Myocyte (in vitro differentiated cells): ENCODE data around the gene IGF2R. TPM values are rescaled to one million over a fixed set of nuclear protein-coding genes. Genes with fewer than 3 reads are reported as not detected.
"Not testable (repeated sequence)": the region's sequence is repeated elsewhere in the genome, so short reads cannot be mapped to it uniquely, and the experiment has no call there.

ENCODE experiments used
- DNase-seq: peaks from one replicate; pipeline ENCODE4 v3.0.0-alpha.2; 2012; ENCODE audit warnings: low read depth
- total RNA-seq: library from RNA; depleted of rRNA; stranded (reverse); fragments of >200 nt; gene quantifications from 2 replicates; pipeline ENCODE4 v1.2.3, GENCODE V29; 2014

Gene IGF2R
- total RNA-seq, 1 donor from 2014 or later = 81.3 TPM

DNA sequence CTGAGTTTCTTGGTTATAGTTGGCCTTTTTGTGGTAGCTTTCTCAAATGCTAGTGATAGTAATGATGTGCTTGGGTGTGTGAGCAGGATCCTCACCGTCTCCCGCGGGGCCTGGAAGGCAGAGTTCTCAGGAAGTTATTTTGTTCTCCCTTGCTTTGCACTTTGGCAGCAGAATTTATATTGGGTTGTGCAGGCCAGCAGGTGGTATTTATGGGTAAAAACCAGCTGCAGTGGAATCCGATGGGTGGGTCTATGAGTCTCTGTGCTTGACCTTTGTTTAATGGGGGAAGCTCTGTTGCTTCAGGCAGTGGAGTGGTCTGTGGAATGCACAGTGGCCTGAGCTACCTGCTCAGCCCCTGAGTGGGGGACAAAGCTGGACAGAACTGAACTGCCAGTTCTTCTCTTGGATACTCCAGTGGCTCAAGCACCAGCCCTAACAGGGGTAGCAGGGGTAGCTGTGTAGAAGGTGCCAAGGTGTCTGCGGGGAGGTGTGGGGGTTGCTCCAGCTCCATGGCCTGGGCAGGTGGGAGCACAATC is 27.3 kb downstream of the IGF2R start:
- DNase-seq = peak; percentile 47

DNA sequence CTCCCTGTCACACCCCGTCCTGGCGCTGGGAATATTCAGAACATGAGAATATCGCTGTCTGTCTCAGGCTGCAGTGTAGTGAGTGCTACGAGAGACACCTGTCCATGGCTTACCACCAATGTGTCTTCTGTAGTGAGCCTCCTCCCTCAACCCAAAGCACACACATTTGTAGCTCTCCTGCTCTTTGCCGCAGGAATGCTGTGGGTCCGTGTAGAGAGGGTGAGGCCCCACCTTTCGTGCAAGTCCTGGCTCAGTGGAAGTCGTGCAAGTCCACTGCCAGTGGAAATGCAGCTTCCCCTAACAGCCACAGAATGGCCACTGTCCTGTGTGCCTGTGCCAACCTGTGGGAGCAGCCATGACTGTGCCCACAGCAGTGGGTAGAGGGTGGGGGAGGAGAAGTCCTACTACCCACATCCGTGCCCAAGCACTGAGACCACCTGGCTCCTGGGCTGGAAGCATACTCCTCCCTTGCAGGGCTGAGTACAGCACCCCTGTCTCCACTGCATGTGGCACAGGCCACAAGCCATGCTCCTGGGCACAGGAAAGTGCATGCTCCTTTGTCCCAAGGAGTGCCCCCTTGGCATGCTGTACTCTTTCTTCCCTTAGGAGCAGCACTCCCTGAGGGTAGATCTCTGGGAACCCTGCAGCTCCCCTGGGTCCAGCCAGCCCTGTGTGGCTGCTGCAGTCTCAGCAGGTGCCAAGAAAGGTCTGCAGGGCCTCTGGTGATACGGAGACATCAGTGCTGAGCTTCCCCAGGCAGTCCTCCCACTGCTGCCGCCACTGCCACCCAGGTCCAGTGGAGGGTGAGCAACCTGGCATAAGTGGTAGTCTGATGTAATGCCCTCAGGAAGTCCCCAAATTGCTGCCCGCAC is 28.0 kb downstream of the IGF2R start:
- DNase-seq = peak; percentile 74

DNA sequence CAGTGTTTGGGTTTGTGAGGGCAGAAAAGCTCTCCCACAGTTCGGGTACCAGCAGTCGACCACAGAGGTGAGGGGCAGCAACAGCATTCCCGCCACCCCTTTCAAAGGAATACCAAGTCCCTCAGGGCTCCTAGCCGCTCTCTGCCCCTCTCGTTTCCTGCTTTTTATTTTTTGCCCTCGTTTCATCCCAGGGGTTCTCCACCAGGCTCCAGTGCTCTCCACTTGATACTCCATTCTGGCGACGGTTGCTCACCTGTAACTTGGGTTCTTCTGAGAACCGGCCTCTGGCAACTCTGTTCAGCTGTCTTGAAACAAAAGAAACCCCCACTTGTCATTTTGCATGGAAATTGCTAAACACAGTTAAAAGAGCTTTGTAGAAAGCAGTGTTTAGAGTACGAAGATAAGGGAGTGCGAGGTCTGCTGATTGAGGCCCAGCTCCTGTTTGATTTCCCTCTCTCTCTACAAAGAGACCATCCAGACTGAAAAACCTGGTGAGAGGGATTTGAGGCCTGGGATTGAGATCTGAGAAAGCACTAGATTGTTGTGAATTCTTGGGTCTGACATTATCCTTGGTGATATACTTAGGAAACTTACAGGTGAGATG is 28.7 kb downstream of the IGF2R start:
- DNase-seq = no peak

DNA sequence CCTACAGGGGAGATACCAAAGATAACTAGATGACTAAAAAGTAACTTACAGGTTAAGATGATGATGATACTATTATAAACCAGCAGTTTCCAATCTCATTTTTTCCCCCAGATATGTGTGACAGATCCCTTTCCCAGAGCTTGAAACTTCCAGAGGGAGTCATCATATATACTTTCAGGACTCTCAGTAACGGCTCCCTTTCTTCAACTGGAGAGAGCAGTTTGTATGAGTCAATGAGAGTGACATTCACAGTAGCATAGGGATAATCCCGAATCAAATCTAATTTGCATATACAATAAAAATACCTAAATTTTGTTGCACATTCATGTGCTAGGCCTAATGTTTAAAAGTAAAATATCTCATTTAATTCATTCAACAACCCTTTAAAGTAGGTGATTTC is 29.7 kb downstream of the IGF2R start:
- no peak for DNase-seq

DNA sequence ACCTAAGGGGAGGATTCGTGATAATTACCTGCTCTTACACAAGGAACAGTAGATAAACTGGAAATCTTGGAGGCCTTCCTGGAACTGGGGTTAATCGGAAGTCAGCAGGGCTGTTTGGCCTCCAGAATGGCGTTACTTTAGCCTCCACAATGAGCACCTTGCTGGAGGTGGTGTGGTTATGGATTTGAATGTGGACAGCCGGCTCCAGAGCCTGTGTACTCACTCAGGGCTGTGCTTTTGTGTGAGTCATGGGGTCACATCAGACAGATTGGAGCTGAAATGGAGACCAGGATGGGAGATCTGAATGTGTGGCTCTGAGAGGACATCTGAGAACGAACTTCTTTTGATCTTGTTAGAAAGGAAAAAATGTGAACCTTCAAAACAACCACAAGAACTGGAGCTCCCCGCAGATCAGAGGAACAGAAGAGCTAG is 30.4 kb downstream of the IGF2R start:
- DNase-seq = no peak

DNA sequence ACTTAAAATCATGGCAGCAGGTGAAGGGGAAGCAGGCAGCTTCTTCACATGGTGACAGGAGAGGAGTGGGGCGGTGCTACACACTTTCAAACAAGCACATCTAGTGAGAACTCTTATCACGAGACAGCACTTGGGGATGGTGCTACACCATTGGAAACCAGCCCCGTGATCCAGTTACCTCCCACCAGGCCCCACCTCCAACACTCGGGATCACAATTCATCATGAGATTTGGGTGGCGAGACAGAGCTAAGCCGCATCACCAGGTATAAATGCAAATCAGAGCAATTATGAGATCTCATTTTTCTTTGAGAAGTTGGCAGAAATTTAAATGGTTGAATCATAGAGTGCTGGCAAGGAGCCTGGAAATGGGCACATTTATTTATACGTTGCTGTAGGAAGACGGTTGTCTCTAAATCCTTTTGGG is 31.4 kb downstream of the IGF2R start:
- no peak for DNase-seq

DNA sequence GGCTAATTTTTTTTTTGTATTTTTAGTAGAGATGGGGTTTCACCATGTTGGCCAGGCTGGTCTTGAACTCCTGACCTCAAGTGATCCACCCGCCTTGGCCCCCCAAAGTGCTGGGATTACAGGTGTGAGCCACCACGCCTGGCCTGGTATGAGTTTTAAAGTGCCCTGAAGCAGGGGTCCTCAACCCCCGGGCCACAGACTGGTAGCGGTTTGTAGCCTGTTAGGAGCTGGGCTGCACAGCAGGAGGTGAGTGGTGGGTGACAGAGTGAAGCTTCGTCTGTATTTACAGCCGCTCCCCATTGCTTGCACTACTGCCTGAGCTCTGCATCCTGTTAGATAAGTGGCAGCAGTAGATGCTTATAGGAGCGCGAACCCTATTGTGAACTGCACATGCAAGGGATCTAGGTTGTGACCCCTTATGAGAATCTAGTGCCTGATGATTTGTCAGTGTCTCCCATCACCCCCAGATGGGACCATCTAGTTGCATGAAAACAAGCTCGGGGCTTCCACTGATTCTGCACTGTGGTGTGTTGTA is 32.1 kb downstream of the IGF2R start:
- not testable (repeated sequence) for DNase-seq

DNA sequence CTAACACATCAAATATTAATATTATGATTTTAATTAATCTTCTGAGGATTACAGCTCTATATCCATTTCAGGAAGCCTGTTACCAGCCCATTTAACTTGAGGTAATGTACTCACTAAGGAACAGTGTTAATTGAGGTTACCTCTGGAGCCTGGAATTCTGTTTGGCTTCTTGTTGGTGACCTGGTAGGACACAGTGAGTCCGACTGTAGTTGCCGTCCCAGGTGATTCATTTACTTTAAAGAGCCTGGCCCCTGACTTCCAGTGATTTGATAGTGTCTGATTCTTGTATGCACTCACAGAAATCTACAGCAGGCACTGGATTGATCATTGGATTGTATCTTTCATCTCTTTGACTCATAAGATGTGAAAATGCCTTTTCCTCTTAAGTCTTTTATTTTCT is 34.0 kb downstream of the IGF2R start:
- no peak for DNase-seq

DNA sequence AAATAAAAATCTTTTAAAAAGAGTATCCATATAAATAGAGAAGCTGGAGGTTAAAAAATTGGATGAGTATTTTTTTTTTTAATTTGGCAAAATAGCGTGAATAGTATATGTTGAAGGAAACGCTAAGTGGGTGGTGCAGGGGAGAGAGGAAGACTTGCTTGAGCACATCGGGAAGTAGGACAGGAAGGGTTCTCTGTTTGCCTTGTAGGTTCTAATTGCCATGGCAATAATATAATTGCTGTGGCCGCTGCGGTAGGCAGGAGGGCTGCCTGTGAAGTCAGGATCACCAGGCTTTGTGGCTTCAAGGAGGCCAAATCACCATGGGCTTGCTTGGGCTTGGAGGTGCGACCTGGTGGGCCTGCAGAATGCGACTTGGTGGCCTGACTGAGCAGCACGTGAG is 35.1 kb downstream of the IGF2R start:
- no peak for DNase-seq

DNA sequence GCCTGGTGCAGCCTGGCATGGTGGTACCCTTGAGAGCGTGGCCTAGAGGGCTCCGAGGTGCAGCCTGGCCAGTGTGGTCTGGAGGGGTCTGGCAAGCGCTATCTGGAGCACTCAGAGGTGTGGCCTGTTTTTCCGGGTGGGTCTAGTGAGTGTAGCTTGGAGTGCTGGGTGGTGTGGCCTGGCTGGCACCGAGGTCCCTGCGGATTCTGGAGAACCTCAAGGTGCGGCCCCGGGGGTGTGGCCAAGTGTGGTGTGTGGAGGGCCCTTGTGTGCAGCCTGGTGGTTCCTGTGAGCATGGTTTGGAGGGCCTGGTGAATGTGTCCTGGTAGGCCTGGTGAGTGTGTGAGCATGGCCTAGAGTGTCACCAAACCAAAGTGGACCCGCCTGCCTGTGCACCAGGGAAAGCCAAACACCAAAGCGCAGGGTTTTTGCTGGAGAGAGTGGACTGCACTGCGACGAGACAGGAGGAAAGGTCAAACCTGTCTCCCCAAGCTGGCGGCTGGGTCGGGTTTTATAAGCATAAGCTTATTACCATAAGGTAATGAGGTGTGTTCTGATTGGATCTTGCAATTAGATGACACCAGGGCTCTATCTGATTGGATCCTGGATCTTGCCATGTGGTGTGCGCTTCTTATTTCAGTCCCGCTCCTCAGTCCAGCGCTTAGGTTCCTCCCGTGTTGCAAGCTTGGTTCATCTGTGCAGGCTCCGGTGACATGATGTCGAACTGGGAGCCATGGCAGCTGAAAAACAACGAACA is 35.7 kb downstream of the IGF2R start:
- DNase-seq = no peak

DNA sequence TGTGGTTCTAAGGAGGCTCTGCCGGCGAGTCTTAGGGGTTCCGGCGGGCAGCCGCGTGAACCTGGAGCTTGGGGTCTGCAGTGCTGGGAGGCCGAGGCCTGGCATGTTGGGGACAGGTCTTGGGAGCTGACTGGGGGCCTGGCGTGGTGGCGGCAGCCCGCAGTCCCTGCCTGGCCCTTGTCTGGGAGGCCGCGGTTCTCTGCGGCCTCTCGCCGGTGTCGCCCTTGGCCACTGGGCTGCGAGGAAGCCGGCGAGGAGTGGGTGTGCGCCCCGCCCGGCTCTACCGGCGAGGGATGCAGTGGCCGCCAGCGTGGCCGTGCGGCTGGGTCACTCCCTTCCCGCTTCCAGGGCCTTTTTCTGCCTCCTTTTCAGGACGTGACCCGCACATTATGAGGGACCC is 36.3 kb downstream of the IGF2R start:
- DNase-seq = no peak

DNA sequence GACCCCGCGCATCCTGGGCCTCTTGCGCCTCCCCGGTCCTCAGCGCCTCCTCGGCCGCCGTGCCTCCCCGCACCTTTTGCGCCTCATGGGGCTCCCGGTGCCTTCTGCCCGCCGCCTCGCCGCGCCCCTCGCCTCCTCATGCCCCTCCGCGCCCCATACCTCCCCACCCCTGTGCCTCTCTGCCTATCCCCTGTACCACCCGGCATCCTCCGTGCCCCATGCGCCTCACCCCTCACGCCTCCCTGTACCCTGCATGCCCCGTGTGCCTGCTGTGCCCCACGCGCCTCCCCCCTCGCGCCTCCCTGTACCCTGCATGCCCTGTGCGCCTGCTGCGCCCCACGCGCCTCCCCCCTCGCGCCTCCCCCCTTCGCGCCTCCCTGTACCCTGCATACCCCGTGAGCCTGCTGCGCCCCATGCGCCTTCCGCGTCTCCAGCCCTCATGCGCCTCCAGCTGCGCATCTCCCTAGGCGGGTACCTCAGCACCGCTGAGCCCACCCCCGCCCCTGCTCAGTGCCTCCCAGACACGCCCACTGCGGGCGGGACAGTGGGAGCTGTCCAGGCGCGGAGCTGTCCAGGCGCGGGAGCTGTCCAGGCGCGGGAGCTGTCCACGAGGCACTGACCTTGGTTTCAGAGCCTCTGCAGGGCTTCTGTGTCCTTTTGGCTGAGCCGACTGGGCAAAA is 37.1 kb downstream of the IGF2R start:
- no peak for DNase-seq

DNA sequence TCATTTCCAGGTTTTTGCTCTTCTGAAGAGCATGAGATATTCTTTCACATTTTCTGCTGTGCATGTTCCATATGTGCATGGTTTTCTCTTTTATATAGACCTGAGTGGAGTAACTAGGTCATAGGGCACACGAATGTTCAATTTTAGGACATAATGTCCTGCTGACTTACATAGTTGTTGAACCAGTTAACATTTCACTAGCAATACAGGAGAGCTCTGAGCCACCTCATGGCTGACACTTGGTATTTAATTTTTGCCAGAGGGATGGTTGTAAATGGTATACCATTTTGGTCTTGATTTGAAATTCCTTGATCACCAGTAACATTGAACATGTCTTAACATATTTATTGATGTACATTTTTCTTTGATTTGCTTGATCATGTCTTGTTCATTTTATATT is 38.3 kb downstream of the IGF2R start:
- no peak for DNase-seq

DNA sequence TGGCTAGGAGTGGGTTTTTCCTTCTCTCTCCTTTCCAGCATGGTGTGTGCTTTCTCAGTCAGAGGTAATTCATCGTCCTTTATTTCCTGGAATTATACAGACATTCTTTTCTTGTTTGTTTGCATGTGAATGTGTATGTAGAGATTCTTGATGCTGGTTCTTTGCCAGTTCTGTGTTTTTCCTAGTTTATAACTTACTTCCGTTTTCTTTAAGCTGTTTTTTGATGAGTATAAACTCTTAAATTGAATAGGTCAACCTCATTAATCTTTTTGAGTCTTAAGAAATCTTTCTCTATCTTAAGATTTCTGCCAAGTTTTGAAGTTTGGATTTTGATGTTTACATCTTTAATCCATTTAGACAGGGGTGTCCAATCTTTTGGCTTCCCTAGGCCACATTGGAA is 38.7 kb downstream of the IGF2R start:
- no peak for DNase-seq

DNA sequence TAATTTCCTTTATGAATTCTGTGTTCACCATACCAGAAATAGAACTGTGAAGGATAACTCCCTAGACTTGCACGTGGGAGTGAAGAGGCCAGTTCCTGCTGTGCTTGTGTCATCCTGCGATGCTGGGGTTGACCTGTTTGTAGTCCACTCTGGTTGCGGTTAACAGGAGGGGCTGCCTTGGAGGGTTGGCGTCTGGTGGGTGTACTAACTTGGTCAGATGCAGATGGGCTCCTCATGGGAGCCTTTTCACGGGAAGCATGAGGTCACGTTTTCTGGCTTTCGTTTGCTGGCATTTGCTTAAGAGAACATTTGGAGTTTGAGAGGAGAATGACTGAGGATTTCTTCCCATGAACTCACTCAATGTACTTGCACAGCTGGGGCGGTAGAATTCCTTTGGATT is 41.2 kb downstream of the IGF2R start:
- DNase-seq = peak; percentile 92

DNA sequence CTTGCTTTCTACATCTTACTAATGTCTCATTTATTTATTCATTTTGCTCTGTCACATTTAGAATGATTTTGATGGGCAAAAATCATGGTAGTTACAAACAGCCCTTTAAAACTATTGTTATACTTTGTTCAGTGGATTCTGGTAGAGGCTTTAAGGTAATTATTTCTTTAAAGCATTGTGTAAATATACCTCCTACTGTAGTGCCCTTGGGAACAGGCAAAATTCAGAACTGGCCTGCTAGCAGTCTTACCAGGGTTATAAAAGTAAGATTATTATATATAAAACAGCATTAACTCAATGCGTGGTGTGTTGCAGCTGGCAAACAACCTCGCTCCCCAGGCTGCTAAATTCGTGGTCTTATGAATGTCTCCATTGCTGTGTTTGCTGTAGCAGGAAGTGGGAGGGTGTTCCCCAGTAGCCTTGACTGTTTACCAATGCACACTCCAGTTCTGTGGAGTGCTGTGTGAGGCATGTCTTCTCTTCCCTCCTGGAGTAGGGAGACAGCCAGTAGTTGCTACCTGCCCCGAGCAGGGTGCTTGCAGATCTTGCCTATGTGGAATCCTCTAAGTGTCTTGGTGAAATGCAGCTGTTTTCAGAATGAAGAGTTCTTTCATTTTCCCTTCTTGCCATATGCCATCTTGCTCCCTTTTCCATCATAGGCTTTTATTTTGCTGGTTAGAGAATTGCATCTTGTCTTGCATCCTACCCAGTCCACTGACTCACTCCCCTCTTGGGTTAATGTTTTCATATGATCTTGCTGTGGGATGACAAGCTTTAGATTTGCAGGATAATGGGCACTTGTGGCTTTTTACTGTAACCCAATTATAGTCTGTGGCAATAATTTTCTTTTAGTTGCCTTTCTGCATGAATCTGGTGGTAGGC is 45.3 kb downstream of the IGF2R start:
- DNase-seq = no peak

DNA sequence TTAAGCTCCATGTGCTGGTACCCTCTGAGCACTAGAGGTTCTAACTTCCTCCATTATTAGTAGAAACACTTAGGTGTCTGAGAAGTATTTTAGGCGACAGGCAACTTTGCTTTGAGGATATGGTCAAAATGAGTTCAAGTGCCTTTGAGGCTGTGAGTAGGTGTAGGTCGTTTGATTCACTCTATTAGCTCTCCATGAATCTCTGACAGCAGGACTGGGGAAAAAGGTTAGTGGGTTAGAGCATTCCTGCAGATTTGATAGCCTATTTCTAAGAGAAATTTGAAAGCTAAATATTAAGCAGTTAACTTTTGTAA is 45.9 kb downstream of the IGF2R start:
- DNase-seq = no peak

DNA sequence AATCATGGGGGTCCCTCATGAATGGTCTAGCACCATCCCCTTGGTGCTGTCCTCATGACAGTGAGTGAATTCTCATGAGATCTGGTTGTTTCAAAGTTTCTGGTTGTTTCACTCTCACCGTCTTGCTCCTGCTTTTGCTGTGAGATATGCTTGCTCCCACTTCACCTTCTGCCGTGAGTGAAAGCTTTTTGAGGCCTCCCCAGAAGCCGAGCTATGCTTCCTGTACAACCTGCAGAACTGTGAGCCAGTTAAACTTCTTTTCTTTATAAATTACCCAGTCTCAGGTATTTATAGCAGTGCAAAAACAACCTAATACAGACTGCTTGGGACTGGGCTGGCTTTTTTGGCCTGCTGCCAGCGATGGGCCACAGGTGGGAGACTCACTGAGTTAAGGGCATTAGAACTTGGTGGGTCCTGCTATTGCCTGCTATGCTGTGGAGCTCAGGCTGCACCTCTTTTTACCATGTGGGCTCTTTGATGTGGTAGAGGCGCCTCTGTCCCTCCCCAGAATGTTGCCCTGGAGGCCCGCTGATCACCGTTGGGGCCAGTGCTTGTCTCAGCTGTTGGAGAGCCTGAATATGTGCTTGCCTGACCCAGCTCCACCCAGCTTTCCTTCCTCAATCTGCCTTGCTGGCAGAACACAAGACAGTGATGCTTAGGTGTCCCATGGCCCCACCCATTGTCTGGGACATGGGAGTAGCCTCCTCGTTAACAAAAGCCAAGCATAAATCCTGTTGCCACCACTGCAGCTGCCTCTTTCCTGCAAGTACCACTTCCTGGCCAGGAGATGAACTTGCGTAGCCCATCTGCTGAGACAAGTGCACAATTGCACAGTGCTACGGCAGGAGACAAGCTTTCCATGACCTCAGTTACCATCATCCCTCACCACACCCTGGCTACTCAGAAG is 47.1 kb downstream of the IGF2R start:
- peak; percentile 51 for DNase-seq

DNA sequence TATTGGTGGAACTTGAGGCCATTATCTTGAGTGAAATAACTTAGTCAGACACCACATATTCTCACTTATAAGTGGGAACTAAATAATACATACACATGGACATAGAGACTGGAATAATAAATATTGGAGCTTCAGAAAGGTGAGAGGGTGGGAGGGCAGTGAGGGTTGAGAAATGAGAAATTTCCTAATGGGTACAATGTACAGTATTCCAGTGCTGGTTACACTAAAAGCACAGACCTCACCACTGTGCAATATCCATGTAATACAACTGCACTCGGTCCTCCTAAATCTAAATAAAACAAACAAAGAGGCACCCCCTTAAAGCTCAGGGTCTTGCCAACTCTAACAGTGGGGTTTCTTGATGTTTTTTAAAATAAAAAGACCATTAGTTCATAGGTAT is 53.2 kb downstream of the IGF2R start:
- DNase-seq = no peak
